Common myeloid progenitor, CD34-positive (primary cell): Measurements from ENCODE around the gene CAVIN1.
"Not testable (repeated sequence)": the region's sequence is repeated elsewhere in the genome, so short reads cannot be mapped to it uniquely, and the experiment has no call there.

Experiments
- CTCF ChIA-PET: fragments of 350-600 bp; sonication (Branson Sonifier 250); formaldehyde crosslinking; loops from one replicate; lab custom pipeline; 2021; ENCODE audit warnings: antibody characterized with exemption; lab: Charles Lee
- POLR2A ChIA-PET: fragments of 350-600 bp; sonication (Branson Sonifier 250); formaldehyde crosslinking; loops from one replicate; lab custom pipeline; 2021; ENCODE audit warnings: antibody characterized with exemption; lab: Charles Lee
- DNase-seq, 3 donors: peaks; one replicate each; pipeline versions ENCODE4 v3.0.0 to v3.0.0-alpha.2; 2013
- H3K27ac ChIP-seq, 2 experiments: 1 replicate in 1 of 2; 2 replicates in 1 of 2; pipeline ENCODE4 v1.7.0; 2013; ENCODE audit warnings: inconsistent platforms in 2 of 2, low read length in 2 of 2, mild to moderate bottlenecking in 2 of 2, low read depth in 1 of 2, moderate library complexity in 1 of 2; ENCODE audit not compliant: severe bottlenecking in 2 of 2, insufficient read depth in 1 of 2, poor library complexity in 1 of 2
- H3K27me3 ChIP-seq, 5 experiments: replicated peaks in 2 of 5; 1 replicate in 3 of 5; 2 replicates in 2 of 5; pipeline versions ENCODE4 v1.6.1 to v1.7.0; 2013; ENCODE audit warnings: low read length in 4 of 5, mild to moderate bottlenecking in 2 of 5, moderate library complexity in 2 of 5, inconsistent platforms in 1 of 5; ENCODE audit not compliant: insufficient read depth in 5 of 5, control insufficient read depth in 4 of 5
- H3K36me3 ChIP-seq, 4 experiments: 1 replicate in 2 of 4; 2 replicates in 2 of 4; pipeline versions ENCODE4 v1.6.1 to v1.7.0; 2013; ENCODE audit warnings: low read length in 3 of 4, control low read depth in 1 of 4, mild to moderate bottlenecking in 1 of 4; ENCODE audit not compliant: control insufficient read depth in 4 of 4, insufficient read depth in 4 of 4
- H3K4me1 ChIP-seq, 4 experiments: 1 replicate in 3 of 4; 2 replicates in 1 of 4; pipeline versions ENCODE4 v1.6.1 to v1.7.1; 2013; ENCODE audit warnings: low read length in 3 of 4, mild to moderate bottlenecking in 3 of 4, control low read depth in 1 of 4, inconsistent platforms in 1 of 4, moderate library complexity in 1 of 4; ENCODE audit not compliant: control insufficient read depth in 4 of 4, insufficient read depth in 4 of 4; ENCODE audit errors: control extremely low read depth in 1 of 4
- H3K4me3 ChIP-seq, 7 experiments: 1 replicate in 4 of 7; 2 replicates in 3 of 7; pipeline versions ENCODE4 v1.5.1 to v1.7.0; 2013; ENCODE audit warnings: mild to moderate bottlenecking in 7 of 7, low read length in 6 of 7, moderate library complexity in 6 of 7, inconsistent platforms in 2 of 7, low read depth in 2 of 7, control low read depth in 1 of 7; ENCODE audit not compliant: insufficient read depth in 4 of 7, control insufficient read depth in 1 of 7; ENCODE audit errors: extremely low read depth in 1 of 7
- H3K9me3 ChIP-seq, 5 experiments: 1 replicate in 4 of 5; 2 replicates in 1 of 5; pipeline versions ENCODE4 v1.6.1 to v1.7.1; 2013; ENCODE audit warnings: low read length in 4 of 5, mild to moderate bottlenecking in 2 of 5, inconsistent platforms in 1 of 5, low read depth in 1 of 5, moderate library complexity in 1 of 5; ENCODE audit not compliant: control insufficient read depth in 4 of 5, insufficient read depth in 2 of 5; ENCODE audit errors: control extremely low read depth in 1 of 5
- WGBS: methylation state at CpG from one replicate; pipeline ENCODE4 v1.1.5; 2013; ENCODE audit not compliant: insufficient coverage; 5-methylcytosine and 5-hydroxymethylcytosine counted together

The CAVIN1 gene

GRCh38 chr17:42458497-42459255 lies 35.6 kb upstream of the CAVIN1 start, which contains the start of gene ATP6V0A1:
Gene ATP6V0A1, plus strand, starts transcription at chr17:42458878. Its CDS starts 2,017 bp downstream, at chr17:42460895.
- WGBS: under 1% methylated on average over 35 of the region's 45 CpGs
- Histone ChIP-seq H3K27me3 (no peaks in the 10 kb centered on the region), H3K27ac (peak within 1 kb of the TSS; percentile 64 to 87), H3K4me3 (peak within 1 kb of the TSS; percentile 66 to 95 (median 77)), H3K36me3 (peaks cover 2 to 11% (median 7%) of the 10 kb centered on the region in 4 experiments), H3K9me3 (no peaks in the 10 kb centered on the region), H3K4me1 (peaks cover 39 to 73% (median 68%) of the 10 kb centered on the region in 4 experiments)
- peak; percentile 88 to 94 (median 93) for DNase-seq
- ChIA-PET POLR2A (no interaction called here), CTCF (interaction anchor here (1.3 to 1.6 kb wide), 3 partner anchors 7 to 69 kb away, joined by 3 read pairs; no protein-coding TSS in a partner anchor)

GRCh38 chr17:42457107-42457792 lies 34.2 kb upstream of the CAVIN1 start:
- CTCF ChIA-PET: interaction anchor here (0.9 to 3.1 kb wide), 6 partner anchors 16 to 60 kb away, joined by 4 to 9 read pairs (median 6); no protein-coding TSS in a partner anchor
- WGBS: 0% methylated on average over 1 of the region's 6 CpGs
- POLR2A ChIA-PET: interaction anchor here (0.9 to 1.7 kb wide), 2 partner anchors 34 to 768 kb away, joined by 3 to 5 read pairs; partner anchors contain the start of genes CAVIN1 and EIF1
- DNase-seq: peak in 1 of 3 donors; percentile 19
- Histone ChIP-seq H3K36me3 (peaks cover 0 to 6% (median 3%) of the 10 kb centered on the region in 4 experiments), H3K9me3 (no peaks in the 10 kb centered on the region), H3K27me3 (no peaks in the 10 kb centered on the region), H3K27ac (peak overlapping the region; percentile 56 to 82), H3K4me3 (peak overlapping the region in 6 of 7 experiments; percentile 13 to 60 (median 34)), H3K4me1 (peaks cover 46 to 87% (median 79%) of the 10 kb centered on the region in 4 experiments)

- Histone ChIP-seq H3K36me3 (no peaks in the 10 kb centered on the region), H3K27ac (peak overlapping the region; percentile 56 to 82), H3K9me3 (no peaks in the 10 kb centered on the region), H3K4me1 (peaks cover 46 to 88% (median 79%) of the 10 kb centered on the region in 4 experiments), H3K4me3 (peak overlapping the region in 5 of 7 experiments; percentile 13 to 60 (median 42)), H3K27me3 (no peaks in the 10 kb centered on the region)
- POLR2A ChIA-PET: interaction anchor here (0.7 to 1.7 kb wide), 3 partner anchors 34 to 768 kb away, joined by 3 to 5 read pairs (median 3); partner anchors contain the start of genes CAVIN1 and EIF1
- CTCF ChIA-PET: interaction anchor here (0.8 to 3.1 kb wide), 10 partner anchors 15 to 136 kb away, joined by 3 to 9 read pairs (median 4); partner anchors contain the start of gene CAVIN1
- WGBS: 0% methylated on average over 2 of the region's 5 CpGs
- DNase-seq: peak; percentile 88 to 96 (median 93)
Measured at GRCh38 chr17:42456223-42457106, 33.4 kb upstream of the CAVIN1 start.

DNA sequence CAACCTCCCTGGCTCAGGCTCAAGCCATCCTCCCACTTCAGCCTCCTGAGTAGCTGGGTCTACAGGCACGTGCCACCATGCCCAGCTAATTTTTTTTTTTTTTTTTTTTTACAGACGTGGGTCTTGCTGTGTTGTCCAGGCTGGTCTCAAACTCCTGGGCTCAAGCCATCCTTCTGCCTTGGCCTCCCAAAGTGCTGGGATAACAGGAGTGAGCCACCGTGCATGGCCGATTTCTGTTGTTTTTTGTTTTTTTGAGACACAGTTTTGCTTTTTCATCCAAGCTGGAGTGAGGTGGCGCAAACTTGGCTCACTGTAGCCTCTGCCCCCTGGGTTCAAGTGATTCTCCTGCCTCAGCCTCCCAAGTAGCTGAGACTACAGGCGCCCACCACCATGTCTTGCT lies 31.9 kb upstream of the CAVIN1 start:
- H3K9me3 ChIP-seq, H3K27ac ChIP-seq: not testable (repeated sequence)

DNA sequence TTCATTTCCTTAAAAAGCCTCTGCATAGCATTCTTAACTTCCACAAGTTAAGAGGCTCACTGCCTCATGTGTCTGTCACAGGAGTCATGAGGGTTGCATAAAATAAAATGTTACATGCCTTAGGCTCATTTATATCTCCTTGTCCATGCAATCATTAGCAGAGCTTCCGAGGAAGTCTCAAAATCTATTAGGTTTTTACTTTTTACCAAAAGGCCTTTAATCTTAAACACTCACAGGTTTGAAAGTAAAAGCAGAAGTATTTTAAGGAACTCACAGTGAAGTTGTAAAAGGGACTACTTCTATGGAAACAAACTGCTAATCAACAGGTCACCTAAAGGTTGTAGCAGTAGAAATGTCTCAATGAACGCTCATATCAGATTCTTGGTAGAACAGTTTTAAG lies 30.4 kb upstream of the CAVIN1 start:
- H3K4me3 ChIP-seq: peak overlapping the region in 1 of 7 experiments; percentile 37
- no peaks in the 10 kb centered on the region for H3K36me3 ChIP-seq
- no CpG with 5 or more reads among the region's 2 CpGs for WGBS
- DNase-seq: peak; percentile 29 to 89 (median 83)
- no peaks in the 10 kb centered on the region for H3K27me3 ChIP-seq
- ChIA-PET CTCF (interaction anchor here (0.6 to 3.5 kb wide), 6 partner anchors 11 to 132 kb away, joined by 3 to 9 read pairs (median 4); no protein-coding TSS in a partner anchor), POLR2A (interaction anchor here (0.6 to 0.7 kb wide), 2 partner anchors 42 to 52 kb away, joined by 4 to 6 read pairs; no protein-coding TSS in a partner anchor)
- peak overlapping the region in 1 of 2 experiments; percentile 35 for H3K27ac ChIP-seq
- H3K4me1 ChIP-seq: peaks cover 25 to 62% (median 54%) of the 10 kb centered on the region in 4 experiments
- no peaks in the 10 kb centered on the region for H3K9me3 ChIP-seq

More for the DNA sequence above, 31.9 kb upstream of the CAVIN1 start:
- H3K4me3 ChIP-seq, H3K27me3 ChIP-seq, H3K36me3 ChIP-seq, DNase-seq: not testable (repeated sequence)
- peaks cover 35 to 76% (median 67%) of the 10 kb centered on the region in 4 experiments for H3K4me1 ChIP-seq
- CTCF ChIA-PET: interaction anchor here (1.2 to 3.1 kb wide), 6 partner anchors 19 to 134 kb away, joined by 3 to 9 read pairs (median 4); partner anchors contain the start of gene CAVIN1
- POLR2A ChIA-PET: interaction anchor here (0.6 to 0.7 kb wide), 2 partner anchors 12 to 319 kb away, joined by 3 read pairs; no protein-coding TSS in a partner anchor
- WGBS: 100% methylated on average over 1 of the region's 6 CpGs

DNA sequence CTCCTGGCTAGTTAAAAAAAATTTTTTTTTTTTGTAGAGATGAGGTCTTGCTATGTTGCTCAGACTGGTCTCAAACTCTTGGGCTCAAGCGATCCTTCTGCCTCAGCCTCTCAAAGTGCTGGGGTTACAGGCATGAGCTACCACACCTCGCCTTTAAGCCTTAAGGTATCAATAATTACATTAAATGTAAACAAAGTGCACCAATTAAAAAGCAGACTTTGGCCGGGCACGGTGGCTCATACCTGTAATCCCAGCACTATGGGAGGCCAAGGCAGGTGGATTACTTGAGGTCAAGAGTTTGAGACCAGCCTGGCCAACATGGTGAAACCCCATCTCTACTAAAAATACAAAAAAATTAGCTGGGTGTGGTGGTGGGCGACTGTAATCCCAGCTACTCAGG lies 28.2 kb upstream of the CAVIN1 start:
- WGBS: 17% methylated on average over 1 of the region's 5 CpGs
- H3K4me3 ChIP-seq, H3K9me3 ChIP-seq, POLR2A ChIA-PET, H3K27me3 ChIP-seq, DNase-seq, H3K36me3 ChIP-seq, H3K27ac ChIP-seq: not testable (repeated sequence)
- CTCF ChIA-PET: interaction anchor here (1.5 to 3.5 kb wide), 2 partner anchors 8 to 11 kb away, joined by 3 to 9 read pairs; no protein-coding TSS in a partner anchor
- peaks cover 13 to 41% (median 34%) of the 10 kb centered on the region in 4 experiments for H3K4me1 ChIP-seq
